Vagina (tissue), 2 donors: ENCODE data around the gene LEFTY1. TPM values are rescaled to one million over a fixed set of nuclear protein-coding genes. Genes with fewer than 3 reads are reported as not detected.
"Not testable (repeated sequence)": the region's sequence is repeated elsewhere in the genome, so short reads cannot be mapped to it uniquely, and the experiment has no call there.

Experiments
- DNase-seq, 2 donors: peaks; one replicate each; pipeline ENCODE4 v3.0.0-alpha.2; 2017; ENCODE audit errors: extremely low spot score in 2 of 2
- H3K27ac ChIP-seq: fragments of 200-600 bp; sonication (generic); one replicate; pipeline ENCODE4 v1.5.1; 2019
- H3K27me3 ChIP-seq: fragments of 200-600 bp; sonication (generic); one replicate; pipeline ENCODE4 v1.5.1; 2019
- H3K36me3 ChIP-seq, 2 donors: fragments of 200-600 bp; sonication (generic); one replicate each; pipeline ENCODE4 v1.5.1; 2017 to 2019
- H3K4me1 ChIP-seq: fragments of 200-600 bp; sonication (generic); one replicate; pipeline ENCODE4 v1.5.1; 2019
- H3K4me3 ChIP-seq, 2 donors: fragments of 200-600 bp; sonication (generic); 1 replicate in 1 of 2; 2 replicates in 1 of 2; pipeline ENCODE4 v1.5.1; 2016 to 2019
- H3K9me3 ChIP-seq: fragments of 200-600 bp; sonication (generic); one replicate; pipeline ENCODE4 v1.5.1; 2019
- POLR2A ChIP-seq, 2 donors: fragments of 450-650 bp; IDR thresholded peaks; one replicate each; pipeline ENCODE4 v1.6.1; 2017; ENCODE audit warnings: antibody characterized with exemption in 2 of 2, mild to moderate bottlenecking in 2 of 2, moderate library complexity in 2 of 2
- POLR2AphosphoS5 ChIP-seq, 2 donors: sonication (generic); formaldehyde crosslinking; IDR thresholded peaks; one replicate each; pipeline ENCODE4 v1.9.0; 2017; ENCODE audit warnings: antibody characterized with exemption in 2 of 2, mild to moderate bottlenecking in 2 of 2, low read depth in 1 of 2; ENCODE audit not compliant: insufficient read depth in 1 of 2
- intact Hi-C: fragments of 100-400 bp; cut with DNase I; formaldehyde crosslinking; loops from one replicate; pipeline ENCODE4 v1.15.1; 2023
- total RNA-seq: library from RNA; depleted of rRNA; stranded (reverse); fragments of >200 nt; gene quantifications from one replicate; pipeline ENCODE4 v1.2.3, GENCODE V29; 2016
- TF ChIP-seq, protein P1 (sequence below), 3 experiments: fragments of 450-650 bp in 2 of 3; fragments of 200-600 bp in 1 of 3; sonication (generic) in 1 of 3; IDR thresholded peaks; one replicate each; pipeline ENCODE4 v1.5.1; 2017 to 2019; ENCODE audit warnings: antibody characterized with exemption in 3 of 3, mild to moderate bottlenecking in 2 of 3, moderate library complexity in 2 of 3

Gene LEFTY1, protein sequence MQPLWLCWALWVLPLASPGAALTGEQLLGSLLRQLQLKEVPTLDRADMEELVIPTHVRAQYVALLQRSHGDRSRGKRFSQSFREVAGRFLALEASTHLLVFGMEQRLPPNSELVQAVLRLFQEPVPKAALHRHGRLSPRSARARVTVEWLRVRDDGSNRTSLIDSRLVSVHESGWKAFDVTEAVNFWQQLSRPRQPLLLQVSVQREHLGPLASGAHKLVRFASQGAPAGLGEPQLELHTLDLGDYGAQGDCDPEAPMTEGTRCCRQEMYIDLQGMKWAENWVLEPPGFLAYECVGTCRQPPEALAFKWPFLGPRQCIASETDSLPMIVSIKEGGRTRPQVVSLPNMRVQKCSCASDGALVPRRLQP
- total RNA-seq = not detected

DNA sequence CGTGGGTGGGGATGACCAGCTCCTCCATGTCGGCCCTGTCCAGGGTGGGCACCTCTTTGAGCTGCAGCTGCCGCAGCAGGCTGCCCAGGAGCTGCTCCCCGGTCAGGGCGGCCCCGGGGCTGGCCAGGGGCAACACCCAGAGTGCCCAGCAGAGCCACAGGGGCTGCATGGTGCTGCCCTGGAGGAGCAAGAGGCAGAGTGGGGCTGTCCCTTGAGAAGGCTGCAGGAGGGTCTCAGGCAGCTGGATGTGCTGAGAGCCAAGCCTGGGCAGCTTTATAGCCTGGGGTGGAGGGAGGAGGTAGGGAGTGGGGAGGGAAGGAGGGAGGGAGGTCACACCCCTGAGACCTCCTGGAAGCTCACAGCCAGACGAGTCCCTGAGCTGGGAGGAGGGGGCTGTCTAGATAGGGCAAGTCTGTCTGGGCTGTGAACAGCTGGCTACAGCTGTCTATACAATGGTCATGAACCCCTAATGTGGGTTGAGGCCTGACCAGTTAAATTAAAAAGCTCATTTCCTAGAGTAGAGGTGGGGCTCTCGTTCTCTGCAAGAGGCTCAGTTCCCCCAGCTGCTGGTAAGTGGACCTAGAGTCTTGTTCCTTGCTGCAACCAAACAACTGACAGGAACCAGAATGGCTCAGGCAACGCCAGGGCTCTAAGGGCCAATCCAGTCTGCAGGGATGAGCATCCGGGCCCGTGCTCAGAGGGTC lies at the start of gene LEFTY1:
TSS of gene LEFTY1 (minus strand) at position 249 of the 704 bp plus-strand sequence. CDS start at position 169, 80 bp downstream.
- Histone ChIP-seq H3K27me3 (no peaks in the 10 kb centered on the region), H3K9me3 (no peaks in the 10 kb centered on the region), H3K4me1 (no peaks in the 10 kb centered on the region), H3K27ac (no peak within 1 kb of the TSS), H3K4me3 (no peak within 1 kb of the TSS), H3K36me3 (no peaks in the 10 kb centered on the region)
- no peak for TF ChIP-seq POLR2A (IDR thresholded peaks at IDR 0.05)
- TF ChIP-seq POLR2AphosphoS5 (IDR thresholded peaks at IDR 0.05; ENCODE audit: insufficient read depth in 1 of 2, low read depth in 1 of 2) = no peak
- TF ChIP-seq, protein P1, sequence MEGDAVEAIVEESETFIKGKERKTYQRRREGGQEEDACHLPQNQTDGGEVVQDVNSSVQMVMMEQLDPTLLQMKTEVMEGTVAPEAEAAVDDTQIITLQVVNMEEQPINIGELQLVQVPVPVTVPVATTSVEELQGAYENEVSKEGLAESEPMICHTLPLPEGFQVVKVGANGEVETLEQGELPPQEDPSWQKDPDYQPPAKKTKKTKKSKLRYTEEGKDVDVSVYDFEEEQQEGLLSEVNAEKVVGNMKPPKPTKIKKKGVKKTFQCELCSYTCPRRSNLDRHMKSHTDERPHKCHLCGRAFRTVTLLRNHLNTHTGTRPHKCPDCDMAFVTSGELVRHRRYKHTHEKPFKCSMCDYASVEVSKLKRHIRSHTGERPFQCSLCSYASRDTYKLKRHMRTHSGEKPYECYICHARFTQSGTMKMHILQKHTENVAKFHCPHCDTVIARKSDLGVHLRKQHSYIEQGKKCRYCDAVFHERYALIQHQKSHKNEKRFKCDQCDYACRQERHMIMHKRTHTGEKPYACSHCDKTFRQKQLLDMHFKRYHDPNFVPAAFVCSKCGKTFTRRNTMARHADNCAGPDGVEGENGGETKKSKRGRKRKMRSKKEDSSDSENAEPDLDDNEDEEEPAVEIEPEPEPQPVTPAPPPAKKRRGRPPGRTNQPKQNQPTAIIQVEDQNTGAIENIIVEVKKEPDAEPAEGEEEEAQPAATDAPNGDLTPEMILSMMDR (IDR thresholded peaks at IDR 0.05) = no peak
- no peak for DNase-seq
- intact Hi-C loops = loop anchor here (10.0 kb wide), 1 partner anchor 114 kb away; the partner anchor contains the start of gene SRP9

DNA sequence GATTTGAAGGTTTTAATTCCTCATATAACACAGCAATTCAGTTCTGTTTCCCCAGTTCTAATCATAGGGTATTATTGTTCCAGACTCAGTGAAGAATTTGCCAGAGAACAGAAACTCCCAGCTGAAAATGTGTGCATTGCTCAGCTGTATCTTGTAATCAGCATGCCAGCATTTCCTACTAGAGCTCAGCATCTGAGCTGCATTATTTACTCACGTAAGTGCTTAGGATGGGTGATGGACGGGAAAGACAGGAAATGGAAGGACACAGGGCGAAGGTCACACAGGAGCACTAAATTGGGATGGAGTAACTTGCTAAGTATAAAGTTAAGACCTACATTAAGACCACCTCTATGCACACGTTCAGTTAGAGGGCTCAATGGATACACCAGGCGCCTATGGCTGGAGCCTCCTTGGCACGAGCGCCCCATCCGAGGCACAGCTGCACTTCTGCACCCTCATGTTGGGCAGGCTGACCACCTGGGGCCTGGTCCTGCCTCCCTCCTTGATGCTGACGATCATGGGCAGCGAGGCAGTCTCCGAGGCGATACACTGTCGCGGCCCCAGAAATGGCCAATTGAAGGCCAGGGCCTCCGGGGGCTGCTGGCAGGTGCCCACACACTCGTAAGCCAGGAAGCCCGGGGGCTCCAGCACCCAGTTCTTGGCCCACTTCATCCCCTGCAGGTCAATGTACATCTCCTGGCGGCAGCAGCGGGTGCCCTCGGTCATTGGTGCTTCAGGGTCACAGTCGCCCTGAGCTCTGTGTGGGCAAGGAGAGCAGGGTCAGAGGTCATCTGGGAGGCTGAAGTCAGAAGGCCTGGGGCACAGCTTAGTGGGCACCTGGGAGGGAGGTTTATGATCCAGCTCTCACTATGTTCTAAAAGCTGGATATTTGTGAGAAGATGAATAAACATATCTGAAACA lies 48.4 kb upstream of the LEFTY1 start:
- TF ChIP-seq, protein P1 (IDR thresholded peaks at IDR 0.05) = no peak
- TF ChIP-seq POLR2A (IDR thresholded peaks at IDR 0.05) (no peak), POLR2AphosphoS5 (IDR thresholded peaks at IDR 0.05; ENCODE audit: insufficient read depth in 1 of 2, low read depth in 1 of 2) (no peak)
- DNase-seq = no peak
- intact Hi-C loops = no loop called here
- Histone ChIP-seq H3K27ac (no peak overlapping the region), H3K9me3 (no peaks in the 10 kb centered on the region), H3K4me1 (peaks cover 17% of the 10 kb centered on the region), H3K4me3 (no peak overlapping the region), H3K36me3 (no peaks in the 10 kb centered on the region), H3K27me3 (no peaks in the 10 kb centered on the region)

DNA sequence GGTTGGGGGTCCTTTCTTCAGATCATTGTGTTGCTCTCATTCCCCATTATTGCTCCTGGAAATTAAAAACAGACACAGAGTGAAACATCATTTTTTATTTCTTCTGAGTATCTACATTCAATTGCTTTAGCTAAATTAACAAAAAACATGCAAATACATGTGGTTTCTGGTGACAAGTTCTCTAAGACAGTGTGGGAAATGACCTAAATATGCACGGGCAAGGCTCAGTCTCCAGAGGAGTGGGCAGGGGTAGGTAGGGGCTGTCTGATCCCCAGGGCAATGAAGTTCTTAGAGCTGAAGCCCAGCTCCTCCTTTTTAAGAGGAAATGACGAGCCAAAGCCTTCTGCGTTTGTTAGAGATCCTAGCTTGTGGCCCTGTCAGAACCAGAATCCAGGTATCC lies 47.6 kb upstream of the LEFTY1 start:
- TF ChIP-seq POLR2AphosphoS5 (IDR thresholded peaks at IDR 0.05; ENCODE audit: insufficient read depth in 1 of 2, low read depth in 1 of 2) = no peak
- TF ChIP-seq, protein P1 (IDR thresholded peaks at IDR 0.05) = no peak
- no peak for TF ChIP-seq POLR2A (IDR thresholded peaks at IDR 0.05)
- no peaks in the 10 kb centered on the region for H3K27me3 ChIP-seq
- intact Hi-C loops = no loop called here
- no peak overlapping the region for H3K4me3 ChIP-seq
- DNase-seq = no peak
- no peak overlapping the region for H3K27ac ChIP-seq
- H3K9me3 ChIP-seq = no peaks in the 10 kb centered on the region
- H3K36me3 ChIP-seq = no peaks in the 10 kb centered on the region
- peaks cover 12% of the 10 kb centered on the region for H3K4me1 ChIP-seq

DNA sequence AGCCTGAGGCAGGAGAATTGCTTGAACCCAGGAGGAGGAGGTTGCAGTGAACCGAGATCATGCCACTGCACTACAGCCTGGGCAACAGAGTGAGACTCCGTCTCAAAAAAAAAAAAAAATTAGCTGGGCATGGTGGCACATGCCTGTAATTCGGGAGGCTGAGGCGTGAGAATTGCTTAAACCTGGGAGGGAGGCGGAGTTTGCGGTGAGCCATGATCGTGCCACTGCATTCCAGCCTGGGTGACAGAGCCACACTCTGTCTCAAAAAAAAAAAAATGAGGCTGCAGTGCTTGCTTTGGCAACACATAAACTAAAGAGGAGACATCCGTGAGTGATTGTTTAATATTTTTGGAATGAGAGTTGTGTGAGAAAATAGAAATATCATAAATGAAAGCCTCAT lies 47.1 kb upstream of the LEFTY1 start:
- intact Hi-C loops, H3K27ac ChIP-seq, H3K36me3 ChIP-seq, DNase-seq, H3K27me3 ChIP-seq, H3K4me1 ChIP-seq, H3K9me3 ChIP-seq, H3K4me3 ChIP-seq: not testable (repeated sequence)

DNA sequence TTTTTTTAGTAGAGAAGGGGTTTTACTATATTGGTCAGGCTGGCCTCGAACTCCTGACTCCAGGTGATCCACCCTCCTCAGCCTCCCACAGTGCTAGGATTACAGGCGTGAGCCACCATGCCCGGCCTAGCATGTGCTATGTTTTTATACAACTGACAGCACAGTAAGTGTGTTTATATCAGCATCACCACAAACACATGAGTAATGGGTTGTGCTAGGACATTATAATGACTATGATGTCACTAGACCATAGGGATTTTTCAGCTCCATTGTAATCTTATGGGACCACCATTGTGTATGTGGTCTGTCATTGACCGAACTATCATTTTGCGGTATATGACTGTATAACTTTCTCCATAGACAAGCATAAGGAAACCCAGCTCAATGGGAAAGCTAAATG lies 45.8 kb upstream of the LEFTY1 start:
- no peak for DNase-seq
- no peak for TF ChIP-seq POLR2AphosphoS5 (IDR thresholded peaks at IDR 0.05; ENCODE audit: insufficient read depth in 1 of 2, low read depth in 1 of 2)
- TF ChIP-seq, protein P1 (IDR thresholded peaks at IDR 0.05) = no peak
- TF ChIP-seq POLR2A (IDR thresholded peaks at IDR 0.05) = no peak
- H3K9me3 ChIP-seq = no peaks in the 10 kb centered on the region
- H3K4me3 ChIP-seq = no peak overlapping the region
- no peaks in the 10 kb centered on the region for H3K4me1 ChIP-seq
- H3K27ac ChIP-seq = no peak overlapping the region
- H3K36me3 ChIP-seq = no peaks in the 10 kb centered on the region
- H3K27me3 ChIP-seq = no peaks in the 10 kb centered on the region
- intact Hi-C loops = no loop called here
